ENCODE data around the gene SLC16A11.

DNA sequence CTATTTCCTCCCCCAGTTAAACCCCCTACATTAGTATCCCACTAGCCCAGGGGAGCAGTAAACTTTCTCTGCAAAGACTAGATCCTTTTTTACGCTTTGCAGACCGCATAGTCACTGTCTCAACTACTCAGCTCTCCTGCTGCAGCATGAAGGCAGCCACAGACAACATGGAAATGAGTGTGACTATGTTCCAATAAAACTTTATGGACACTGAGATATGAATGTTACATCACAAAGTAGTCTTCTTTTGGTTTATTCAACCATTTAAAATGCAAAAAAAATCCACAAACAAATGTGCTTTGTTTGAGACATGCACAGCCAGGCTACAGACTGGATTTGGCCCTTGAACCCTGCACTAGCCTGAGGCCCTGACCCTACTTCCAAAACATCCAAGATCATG lies 33.4 kb downstream of the SLC16A11 start:
- TF ChIP-seq, protein P1, sequence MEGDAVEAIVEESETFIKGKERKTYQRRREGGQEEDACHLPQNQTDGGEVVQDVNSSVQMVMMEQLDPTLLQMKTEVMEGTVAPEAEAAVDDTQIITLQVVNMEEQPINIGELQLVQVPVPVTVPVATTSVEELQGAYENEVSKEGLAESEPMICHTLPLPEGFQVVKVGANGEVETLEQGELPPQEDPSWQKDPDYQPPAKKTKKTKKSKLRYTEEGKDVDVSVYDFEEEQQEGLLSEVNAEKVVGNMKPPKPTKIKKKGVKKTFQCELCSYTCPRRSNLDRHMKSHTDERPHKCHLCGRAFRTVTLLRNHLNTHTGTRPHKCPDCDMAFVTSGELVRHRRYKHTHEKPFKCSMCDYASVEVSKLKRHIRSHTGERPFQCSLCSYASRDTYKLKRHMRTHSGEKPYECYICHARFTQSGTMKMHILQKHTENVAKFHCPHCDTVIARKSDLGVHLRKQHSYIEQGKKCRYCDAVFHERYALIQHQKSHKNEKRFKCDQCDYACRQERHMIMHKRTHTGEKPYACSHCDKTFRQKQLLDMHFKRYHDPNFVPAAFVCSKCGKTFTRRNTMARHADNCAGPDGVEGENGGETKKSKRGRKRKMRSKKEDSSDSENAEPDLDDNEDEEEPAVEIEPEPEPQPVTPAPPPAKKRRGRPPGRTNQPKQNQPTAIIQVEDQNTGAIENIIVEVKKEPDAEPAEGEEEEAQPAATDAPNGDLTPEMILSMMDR (IDR thresholded peaks at IDR 0.05) = no peak
- no peak for TF ChIP-seq POLR2A (IDR thresholded peaks at IDR 0.05)
